Adipocyte (in vitro differentiated cells): ENCODE data around the gene ATIC.
A peak's percentile ranks its signal among the peaks of the same experiment; 100 is the strongest.

ENCODE experiments used
- DNase-seq: peaks from one replicate; pipeline ENCODE4 v3.0.0-alpha.2; 2015; ENCODE audit warnings: low read depth
- H3K27me3 ChIP-seq: replicated peaks from 2 replicates; pipeline ENCODE4 v1.7.0; 2013; ENCODE audit warnings: mild to moderate bottlenecking, low read length, moderate library complexity; ENCODE audit not compliant: control insufficient read depth, insufficient read depth
- H3K36me3 ChIP-seq: 2 replicates; pipeline ENCODE4 v1.7.0; 2013; ENCODE audit warnings: low read length, mild to moderate bottlenecking, moderate library complexity; ENCODE audit not compliant: control insufficient read depth, insufficient read depth, severe bottlenecking
- H3K4me1 ChIP-seq: 2 replicates; pipeline ENCODE4 v1.7.0; 2013; ENCODE audit warnings: mild to moderate bottlenecking, low read length, moderate library complexity; ENCODE audit not compliant: control insufficient read depth, insufficient read depth
- H3K4me3 ChIP-seq: 2 replicates; pipeline ENCODE4 v1.7.0; 2013; ENCODE audit warnings: mild to moderate bottlenecking, low read length, moderate library complexity
- H3K9ac ChIP-seq: 2 replicates; pipeline ENCODE4 v1.7.0; 2013; ENCODE audit warnings: mild to moderate bottlenecking, low read length, moderate library complexity
- H3K9me3 ChIP-seq: 2 replicates; pipeline ENCODE4 v1.7.0; 2013; ENCODE audit warnings: mild to moderate bottlenecking, low read length, moderate library complexity; ENCODE audit not compliant: control insufficient read depth

The ATIC gene

DNA sequence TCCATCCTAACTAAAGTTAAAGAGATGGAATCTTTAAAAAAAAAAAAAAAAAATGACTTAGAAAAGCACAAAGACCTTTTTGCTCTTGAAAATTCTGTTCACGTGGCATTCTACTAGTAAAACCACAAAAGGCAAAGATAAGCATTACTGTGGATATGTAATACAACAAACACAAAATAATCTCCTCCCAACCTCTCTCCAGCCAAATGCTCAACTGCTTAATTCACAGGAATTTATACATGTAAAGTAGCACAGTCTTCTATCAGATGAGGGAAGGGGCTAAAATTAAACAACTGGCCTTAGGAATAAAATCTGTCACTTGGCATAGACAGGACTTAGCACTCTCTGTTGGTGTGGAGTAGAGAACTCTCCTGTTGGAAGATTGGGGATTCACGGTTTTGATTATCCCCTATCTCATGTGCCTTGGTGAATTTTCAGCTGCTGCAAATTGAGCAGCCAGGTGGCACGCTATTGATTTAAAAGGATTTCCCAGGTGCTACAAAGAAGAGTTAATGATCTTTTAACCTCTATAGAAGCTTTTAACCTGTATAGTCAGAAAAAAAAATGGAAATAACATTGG is 57.4 kb downstream of the ATIC start:
- H3K36me3 ChIP-seq = peaks cover 100% of the 10 kb centered on the region
- no peak for DNase-seq

DNA sequence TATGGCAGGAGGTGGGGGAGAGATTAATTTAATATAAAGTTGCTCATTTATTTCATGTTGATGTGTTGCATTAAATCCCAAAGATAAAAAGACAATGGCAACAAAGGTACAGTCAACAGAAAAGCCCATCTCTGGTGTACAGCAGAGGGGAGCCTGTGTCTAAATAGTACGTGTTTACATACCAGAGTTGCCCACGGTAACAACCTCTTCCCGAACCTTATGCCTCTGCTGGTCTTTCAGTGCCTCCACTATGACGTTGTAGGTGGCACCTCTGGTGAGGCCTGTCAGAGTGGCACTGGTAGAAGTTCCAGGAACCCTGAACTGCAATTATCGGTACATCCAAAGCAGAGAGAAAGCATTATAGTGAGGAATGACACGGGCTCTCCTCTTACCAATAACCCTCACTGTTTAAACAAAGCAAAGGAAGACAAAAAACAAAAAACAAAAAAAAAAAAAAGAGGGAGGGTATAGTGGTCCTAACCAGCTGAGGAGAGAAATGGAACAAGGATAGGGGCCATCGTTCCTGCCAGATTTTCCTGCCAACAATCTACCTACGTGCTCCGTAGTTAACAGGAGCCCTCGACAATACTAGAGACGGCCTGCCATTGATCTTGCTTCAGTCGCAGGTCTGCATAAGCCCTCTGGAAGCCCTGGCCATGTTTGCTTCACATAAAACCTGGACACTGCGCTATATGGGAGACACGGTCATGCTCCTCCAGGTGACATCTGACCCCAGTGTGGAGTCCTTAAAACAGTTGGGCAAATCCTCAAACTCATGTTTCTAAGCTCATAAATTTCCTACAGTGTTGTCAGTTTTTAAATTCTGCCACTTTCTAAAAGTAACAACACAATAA is 58.5 kb downstream of the ATIC start:
- no peaks in the 10 kb centered on the region for H3K27me3 ChIP-seq
- peaks cover 9% of the 10 kb centered on the region for H3K4me1 ChIP-seq
- H3K36me3 ChIP-seq = peaks cover 100% of the 10 kb centered on the region
- no peak overlapping the region for H3K9ac ChIP-seq
- no peak for DNase-seq
- no peaks in the 10 kb centered on the region for H3K9me3 ChIP-seq
- no peak overlapping the region for H3K4me3 ChIP-seq

More for the DNA sequence above, 57.4 kb downstream of the ATIC start:
- Histone ChIP-seq H3K9ac (peak overlapping the region; percentile 25), H3K4me1 (peaks cover 9% of the 10 kb centered on the region), H3K27me3 (no peaks in the 10 kb centered on the region), H3K4me3 (no peak overlapping the region), H3K9me3 (no peaks in the 10 kb centered on the region)

DNA sequence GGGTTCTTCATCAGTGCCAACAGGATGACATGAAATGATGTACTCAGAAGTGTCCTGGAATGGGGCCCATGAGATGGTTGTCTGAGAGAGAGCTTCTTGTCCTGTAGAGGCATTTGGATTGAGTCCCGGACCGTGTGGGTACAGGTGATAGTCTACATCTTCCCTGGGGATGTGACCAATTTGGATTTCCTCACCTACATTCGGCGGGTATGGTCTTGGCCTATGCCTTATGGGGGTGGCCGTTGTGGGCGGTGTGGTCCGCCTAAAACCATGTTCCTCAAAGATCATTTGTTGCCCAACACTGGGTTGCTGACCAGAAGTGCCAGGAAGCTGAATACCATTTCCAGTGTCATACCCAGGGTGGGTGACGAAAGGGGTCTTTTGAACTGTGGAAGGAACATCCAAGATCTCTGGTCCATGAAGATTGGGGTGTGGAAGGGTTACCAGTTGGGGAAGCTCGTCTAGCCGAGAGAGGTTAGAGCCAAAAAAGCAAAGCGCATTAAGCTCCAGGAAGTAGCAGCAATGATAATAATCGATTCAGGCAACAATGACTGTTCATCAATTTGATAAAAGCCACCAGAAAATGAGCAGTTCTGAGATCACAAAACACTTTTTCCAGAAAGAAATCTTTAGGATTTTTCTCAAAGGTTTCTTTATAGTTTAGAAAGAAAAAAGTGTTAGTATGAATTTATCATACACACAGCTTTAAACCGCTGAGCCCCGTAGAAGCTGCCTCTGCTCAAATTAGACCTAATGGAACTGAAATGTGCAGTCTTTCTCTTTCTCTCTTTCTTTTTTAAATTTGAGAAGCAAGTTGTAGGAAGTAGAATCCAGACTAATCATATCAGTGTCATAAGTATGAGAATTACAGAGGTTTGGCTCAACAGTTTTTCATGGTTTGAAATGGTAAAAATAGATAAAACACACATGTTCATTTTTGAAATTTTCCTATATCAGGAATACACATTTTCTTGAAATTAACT is 60.3 kb downstream of the ATIC start:
- H3K9me3 ChIP-seq = no peaks in the 10 kb centered on the region
- no peak overlapping the region for H3K4me3 ChIP-seq
- H3K9ac ChIP-seq = no peak overlapping the region
- peaks cover 100% of the 10 kb centered on the region for H3K36me3 ChIP-seq
- H3K27me3 ChIP-seq = no peaks in the 10 kb centered on the region
- no peak for DNase-seq
- peaks cover 9% of the 10 kb centered on the region for H3K4me1 ChIP-seq

DNA sequence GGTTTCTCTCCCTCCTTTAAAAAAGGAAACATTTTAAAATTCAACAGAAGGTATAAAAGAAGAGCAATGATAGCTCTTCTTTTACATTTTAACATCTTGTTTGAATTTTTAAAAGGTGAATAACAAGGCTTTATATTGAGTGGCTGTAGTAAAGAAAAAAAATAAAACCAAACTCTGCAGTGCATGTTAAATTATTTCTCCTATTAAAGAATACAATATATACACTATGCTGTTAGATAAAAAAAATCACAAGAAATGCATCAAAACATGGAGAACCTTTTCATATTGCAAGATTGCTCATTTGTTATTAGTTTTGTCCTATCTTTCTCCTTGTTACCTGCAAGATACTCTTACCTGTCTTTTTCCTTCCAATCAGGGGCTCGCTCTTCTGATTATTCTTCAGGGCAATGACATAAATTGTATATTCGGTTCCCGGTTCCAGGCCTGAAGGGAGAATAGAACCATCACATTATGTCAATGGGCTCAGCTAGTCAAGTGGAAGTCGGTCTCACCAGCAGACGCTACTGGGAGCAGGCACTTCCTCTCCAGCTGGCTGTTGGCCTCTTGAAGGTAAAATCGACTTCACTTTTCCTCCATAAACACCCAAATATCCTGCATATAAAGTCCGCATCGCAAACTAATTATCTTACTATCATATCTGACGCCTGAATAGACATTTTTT is 61.2 kb downstream of the ATIC start:
- H3K36me3 ChIP-seq = peaks cover 100% of the 10 kb centered on the region
- H3K9me3 ChIP-seq = no peaks in the 10 kb centered on the region
- H3K4me3 ChIP-seq = no peak overlapping the region
- peaks cover 3% of the 10 kb centered on the region for H3K4me1 ChIP-seq
- H3K9ac ChIP-seq = no peak overlapping the region
- DNase-seq = no peak
- no peaks in the 10 kb centered on the region for H3K27me3 ChIP-seq

DNA sequence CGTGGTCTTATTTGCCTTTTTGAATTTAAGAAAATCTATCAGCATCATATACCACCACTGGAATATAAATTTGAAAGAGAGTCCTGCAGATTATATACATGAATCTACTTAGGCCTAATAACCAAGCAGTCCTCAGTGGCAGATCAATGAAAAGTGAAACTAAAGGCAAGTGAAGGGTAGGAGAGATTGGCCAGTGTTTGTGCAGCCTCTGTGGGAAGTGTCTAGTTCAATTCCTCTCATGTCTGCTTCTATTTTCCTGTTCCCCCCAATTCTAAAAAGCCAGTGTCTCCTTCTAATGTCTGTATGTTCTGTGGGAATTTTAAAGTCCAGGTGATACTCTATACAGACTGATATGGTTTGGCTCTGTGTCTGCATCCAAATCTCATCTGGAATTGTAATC is 62.1 kb downstream of the ATIC start:
- Histone ChIP-seq H3K4me3 (no peak overlapping the region), H3K4me1 (no peaks in the 10 kb centered on the region), H3K9me3 (no peaks in the 10 kb centered on the region), H3K27me3 (no peaks in the 10 kb centered on the region), H3K9ac (no peak overlapping the region), H3K36me3 (peaks cover 100% of the 10 kb centered on the region)
- no peak for DNase-seq

DNA sequence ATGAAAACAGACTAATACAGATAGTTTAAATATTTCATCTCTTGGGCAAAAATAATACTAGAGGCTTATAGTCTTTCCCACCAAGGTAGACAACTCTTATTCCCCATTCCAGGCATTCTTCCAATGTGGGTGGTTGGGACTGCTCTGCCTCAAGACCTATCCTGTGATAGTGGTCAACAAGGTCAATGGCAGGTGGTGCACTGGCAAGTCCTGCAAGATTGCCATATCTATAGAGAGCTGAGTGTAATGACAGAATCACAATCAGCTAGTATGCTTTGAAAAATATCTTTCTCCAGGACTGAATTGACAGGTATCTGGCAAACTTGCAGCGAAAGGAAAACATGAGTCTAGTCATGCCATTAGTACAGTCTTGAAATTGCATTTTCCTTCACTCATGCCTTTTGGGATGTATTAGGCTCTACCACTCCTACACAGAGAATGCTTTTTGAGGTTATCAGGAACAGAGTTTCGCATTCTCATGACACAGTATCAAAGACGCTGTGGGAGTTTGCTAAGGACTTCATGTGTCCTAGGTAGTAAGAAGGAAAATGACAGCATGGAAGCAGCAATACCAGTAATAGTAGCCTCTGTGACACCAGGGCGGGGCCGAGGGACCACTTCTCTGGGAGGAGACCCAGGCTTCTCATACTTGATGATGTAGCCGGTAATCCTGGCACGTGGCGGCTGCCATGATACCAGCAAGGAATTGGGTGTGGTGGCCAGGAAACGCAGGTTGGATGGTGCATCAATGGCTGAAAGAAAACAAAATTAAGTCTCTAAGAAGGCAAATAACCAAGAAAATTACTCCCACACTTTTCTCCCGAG is 63.0 kb downstream of the ATIC start:
- no peaks in the 10 kb centered on the region for H3K27me3 ChIP-seq
- no peaks in the 10 kb centered on the region for H3K4me1 ChIP-seq
- no peaks in the 10 kb centered on the region for H3K9me3 ChIP-seq
- H3K9ac ChIP-seq = no peak overlapping the region
- DNase-seq = no peak
- no peak overlapping the region for H3K4me3 ChIP-seq
- H3K36me3 ChIP-seq = peaks cover 100% of the 10 kb centered on the region

DNA sequence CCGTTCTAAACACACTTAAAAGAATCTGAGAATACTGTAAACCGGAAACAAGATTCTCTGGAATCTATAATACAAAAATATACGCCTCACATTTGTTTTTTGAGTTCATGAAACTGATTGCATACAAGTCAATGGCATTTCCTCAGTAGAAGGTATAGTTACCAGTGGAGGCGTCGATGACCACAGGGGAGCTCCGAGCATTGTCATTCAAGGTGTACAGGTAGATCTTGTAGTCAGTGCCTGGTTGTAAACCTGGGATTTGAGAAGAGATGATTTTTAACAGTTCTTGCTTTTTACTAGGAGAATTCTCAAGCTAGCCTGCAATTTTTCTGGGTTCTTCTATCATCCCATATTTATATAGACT is 63.6 kb downstream of the ATIC start:
- Histone ChIP-seq H3K9me3 (no peaks in the 10 kb centered on the region), H3K36me3 (peaks cover 100% of the 10 kb centered on the region), H3K27me3 (no peaks in the 10 kb centered on the region), H3K9ac (no peak overlapping the region), H3K4me1 (no peaks in the 10 kb centered on the region), H3K4me3 (no peak overlapping the region)
- no peak for DNase-seq

DNA sequence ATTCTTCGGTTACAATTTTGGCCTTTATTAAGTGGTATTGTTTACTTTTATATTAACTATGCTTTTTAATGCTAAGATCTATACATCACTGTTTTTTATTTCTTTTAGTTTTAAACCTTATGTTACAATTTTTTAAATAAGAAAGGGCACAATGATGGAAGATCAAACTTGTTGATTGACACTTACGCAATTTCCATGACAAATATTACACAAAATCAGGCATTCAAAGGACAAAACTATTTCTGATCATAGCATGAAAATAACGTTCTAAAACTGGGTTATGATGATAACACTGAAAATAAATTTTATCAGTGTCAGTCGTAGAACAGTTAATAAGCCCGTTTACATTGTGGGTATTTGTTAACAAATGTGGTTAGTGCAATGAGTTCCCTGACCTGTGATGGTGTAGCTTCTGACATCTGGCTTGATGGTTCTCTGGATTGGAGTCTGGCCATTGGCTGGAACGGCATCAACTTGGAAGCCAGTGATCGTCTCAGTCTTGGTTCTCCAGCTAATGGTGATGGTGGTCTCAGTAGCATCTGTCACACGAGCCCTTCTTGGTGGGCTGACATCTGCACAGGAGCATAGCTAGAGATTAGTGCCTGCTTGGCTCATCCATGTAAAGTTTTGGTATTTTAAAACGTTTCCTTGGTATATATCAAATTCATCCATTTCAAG is 64.4 kb downstream of the ATIC start:
- Histone ChIP-seq H3K4me1 (no peaks in the 10 kb centered on the region), H3K36me3 (peaks cover 100% of the 10 kb centered on the region), H3K4me3 (no peak overlapping the region), H3K9me3 (no peaks in the 10 kb centered on the region), H3K27me3 (no peaks in the 10 kb centered on the region), H3K9ac (no peak overlapping the region)
- no peak for DNase-seq

DNA sequence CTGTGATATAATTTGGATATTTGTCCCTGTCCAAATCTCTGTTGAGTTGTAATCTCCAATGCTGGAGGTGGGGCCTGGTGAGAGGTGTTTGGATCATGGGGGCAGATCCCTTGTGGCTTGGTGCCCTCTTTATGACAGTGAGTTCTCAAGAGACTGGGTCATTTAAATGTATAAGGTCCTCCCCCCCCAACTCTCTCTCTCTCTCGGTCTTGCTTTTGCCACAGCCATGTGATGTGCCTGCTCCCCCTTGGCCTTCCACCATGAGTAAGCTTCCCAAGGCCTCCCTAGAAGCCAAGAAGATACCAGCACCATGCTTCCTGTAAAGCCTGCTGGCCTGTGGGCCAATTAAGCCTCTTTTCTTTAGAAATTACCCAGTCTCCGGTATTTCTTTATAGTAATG is 65.4 kb downstream of the ATIC start:
- H3K4me3 ChIP-seq = no peak overlapping the region
- H3K36me3 ChIP-seq = peaks cover 100% of the 10 kb centered on the region
- DNase-seq = no peak
- no peaks in the 10 kb centered on the region for H3K27me3 ChIP-seq
- H3K9me3 ChIP-seq = no peaks in the 10 kb centered on the region
- no peaks in the 10 kb centered on the region for H3K4me1 ChIP-seq
- no peak overlapping the region for H3K9ac ChIP-seq

DNA sequence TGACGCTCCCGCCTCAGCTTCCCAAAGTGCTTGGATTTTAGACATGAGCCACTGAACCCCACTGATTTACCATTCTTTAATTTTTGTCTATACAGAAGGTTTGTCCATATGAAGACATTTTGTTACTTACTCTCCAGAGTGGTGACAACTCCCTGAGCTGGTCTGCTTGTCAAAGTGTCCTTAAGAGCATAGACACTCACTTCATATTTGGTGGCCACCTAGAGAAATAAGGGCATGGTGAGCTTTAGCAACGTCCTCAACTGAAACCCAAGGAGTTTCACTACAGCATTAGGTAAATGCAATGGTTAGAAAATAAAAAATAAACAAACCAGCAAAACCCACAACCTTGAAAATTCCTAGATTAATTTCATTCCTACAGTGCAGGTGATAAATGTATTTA is 66.2 kb downstream of the ATIC start:
- Histone ChIP-seq H3K4me3 (no peak overlapping the region), H3K27me3 (no peaks in the 10 kb centered on the region), H3K9me3 (no peaks in the 10 kb centered on the region), H3K9ac (no peak overlapping the region), H3K4me1 (no peaks in the 10 kb centered on the region), H3K36me3 (peaks cover 100% of the 10 kb centered on the region)
- DNase-seq = no peak
